GM12892 (cell line): ENCODE data around the gene USP47.

ENCODE experiments used
- DNase-seq: peaks from one replicate; pipeline ENCODE4 v3.0.0; 2011; ENCODE audit not compliant: insufficient read length
- FAIRE-seq: peaks from 2 replicates; lab custom pipeline; 2011; peaks lifted over from hg19 to GRCh38; lab: Jason Lieb, UNC
- POLR2A ChIP-seq: IDR thresholded peaks from 2 replicates; pipeline ENCODE4 v1.6.1; 2011; ENCODE audit warnings: low read depth, low read length, control low read depth
- POLR2AphosphoS5 ChIP-seq: IDR thresholded peaks from 2 replicates; pipeline ENCODE4 v1.6.1; 2011; ENCODE audit warnings: low read depth, low read length, control low read depth
- TAF1 ChIP-seq: IDR thresholded peaks from 2 replicates; pipeline ENCODE4 v1.6.1; 2011; ENCODE audit warnings: low read depth, mild to moderate bottlenecking, control low read depth, low read length, borderline replicate concordance

Gene USP47

DNA sequence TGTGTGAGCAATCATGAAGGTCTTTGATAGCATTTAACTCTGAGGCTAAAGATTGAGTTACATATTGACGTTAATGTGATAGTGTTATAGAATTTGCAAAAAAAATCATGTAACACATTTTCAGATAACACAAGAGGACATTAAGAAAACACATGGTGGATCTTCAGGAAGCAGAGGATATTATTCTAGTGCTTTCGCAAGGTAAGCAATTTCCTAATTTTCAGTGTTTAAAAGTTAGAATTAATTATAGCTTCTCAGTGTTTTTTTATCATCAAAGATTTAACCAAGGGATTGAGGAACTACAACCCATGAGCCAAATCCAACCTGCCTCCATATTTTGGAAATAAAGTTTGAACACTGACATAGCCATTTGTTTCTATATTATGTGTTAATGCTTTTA is 88.1 kb downstream of the USP47 start:
- no peak for TF ChIP-seq POLR2A
- no peak for TF ChIP-seq TAF1
- no peak for TF ChIP-seq POLR2AphosphoS5
- no peak for FAIRE-seq
- DNase-seq, result no peak

DNA sequence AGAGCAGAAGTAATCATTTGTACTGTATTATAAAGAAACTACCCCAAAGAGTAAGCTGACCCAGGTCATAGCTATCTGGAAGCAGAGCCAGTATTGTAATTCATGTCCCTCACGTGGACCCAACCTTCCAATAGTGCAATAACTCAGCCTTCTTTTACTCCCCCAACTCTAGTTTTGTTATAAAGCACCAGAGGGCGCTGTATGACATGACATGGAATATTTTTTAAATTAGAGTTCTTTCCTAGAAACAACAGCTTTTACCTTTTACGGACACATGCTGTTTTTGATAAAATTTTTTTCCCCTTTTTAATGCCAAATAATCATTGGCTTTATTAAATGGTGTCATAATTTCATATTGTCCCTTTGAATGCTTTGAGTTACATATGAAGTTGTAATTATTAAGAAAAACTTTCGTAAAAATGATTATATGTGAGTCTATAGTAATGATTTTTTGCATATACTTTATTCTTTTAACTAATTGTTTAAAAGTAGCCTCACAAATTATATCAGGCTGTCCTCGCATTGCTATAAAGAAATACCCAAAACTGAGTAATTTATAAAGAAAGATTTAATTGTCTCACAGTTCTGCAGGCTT is 89.8 kb downstream of the USP47 start:
- DNase-seq (no peak), FAIRE-seq (peak; percentile 65)
- no peak for TF ChIP-seq POLR2AphosphoS5
- TF ChIP-seq TAF1, result no peak
- TF ChIP-seq POLR2A, result no peak

DNA sequence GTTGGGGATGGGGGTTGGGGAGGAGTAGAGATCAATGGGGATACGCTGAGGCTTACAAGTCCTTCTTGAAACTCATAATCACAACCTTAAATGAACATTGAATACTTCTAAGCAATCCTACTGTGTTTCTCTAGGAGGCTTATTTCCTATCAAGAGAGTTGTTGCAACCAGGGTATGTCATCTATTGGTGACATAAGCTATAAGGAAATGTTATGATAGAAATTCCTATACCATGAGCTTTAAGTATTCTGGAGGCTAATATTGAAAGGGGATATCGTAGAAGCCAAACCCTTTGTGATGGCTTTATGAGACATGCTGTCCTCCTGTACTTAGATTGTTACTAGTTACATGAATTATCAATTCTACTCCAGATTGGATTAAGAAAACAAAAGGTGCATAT is 93.8 kb downstream of the USP47 start:
- no peak for DNase-seq
- TF ChIP-seq POLR2AphosphoS5, result no peak
- no peak for TF ChIP-seq POLR2A
- no peak for TF ChIP-seq TAF1
- peak; percentile 69 for FAIRE-seq

DNA sequence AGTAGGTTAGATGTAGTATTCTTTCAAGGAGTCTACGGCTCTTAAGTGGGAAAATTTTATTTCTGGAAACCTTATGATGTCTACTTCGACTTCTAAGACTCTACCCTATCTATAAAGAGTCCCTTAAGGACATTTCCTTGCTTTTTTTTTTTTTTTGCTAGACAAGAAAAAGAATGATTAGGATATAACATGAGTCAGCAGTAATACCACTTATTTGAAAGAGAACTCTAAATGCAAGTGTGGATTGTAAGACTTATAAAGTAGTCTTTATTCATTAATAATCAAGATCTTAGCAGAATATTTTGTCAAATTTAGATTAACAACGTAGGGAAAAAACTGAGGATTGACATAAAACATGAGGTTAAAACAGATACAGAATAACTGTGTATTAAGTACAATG is 95.7 kb downstream of the USP47 start:
- no peak for FAIRE-seq
- no peak for TF ChIP-seq POLR2A
- TF ChIP-seq TAF1, result no peak
- no peak for TF ChIP-seq POLR2AphosphoS5

DNA sequence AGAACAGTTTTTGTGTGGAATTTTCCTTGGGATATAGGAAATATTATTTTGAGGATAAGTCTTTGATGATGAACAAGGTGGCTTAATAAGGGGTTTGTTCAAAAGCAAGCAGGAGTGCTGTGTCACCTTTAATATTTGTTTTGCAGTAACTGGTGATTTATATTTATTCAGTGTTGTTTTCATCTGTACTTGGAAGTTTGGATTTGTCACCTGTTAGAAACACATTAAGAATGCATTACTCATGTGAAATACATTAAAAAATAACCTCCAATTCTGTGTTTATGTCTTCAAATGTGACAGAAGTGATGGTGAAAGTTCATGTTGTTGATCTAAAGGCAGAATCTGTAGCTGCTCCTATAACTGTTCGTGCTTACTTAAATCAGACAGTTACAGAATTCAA is 96.2 kb downstream of the USP47 start:
- FAIRE-seq (no peak), DNase-seq (no peak)
- TF ChIP-seq POLR2AphosphoS5 (no peak), TAF1 (no peak), POLR2A (no peak)

More for the DNA sequence above, 95.7 kb downstream of the USP47 start:
- no peak for DNase-seq

DNA sequence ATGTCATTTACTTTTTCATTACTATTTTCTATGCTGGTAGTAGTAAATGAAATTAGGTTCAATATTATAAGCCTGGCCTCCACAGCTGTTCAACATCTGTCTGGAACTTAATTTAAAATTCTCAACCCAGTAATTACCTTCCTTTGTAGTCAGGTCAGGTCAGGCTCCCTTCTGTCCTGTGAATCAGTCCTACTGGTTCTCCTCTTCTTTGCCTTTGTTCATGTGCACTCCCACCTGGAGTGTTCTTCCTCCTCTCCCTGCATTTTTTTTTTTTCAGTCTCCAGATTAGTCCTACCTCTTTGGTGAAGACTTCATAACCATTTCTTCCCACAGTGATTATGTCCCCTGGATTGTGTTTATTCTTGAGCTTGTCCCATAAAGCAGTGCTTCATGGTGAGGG is 98.8 kb downstream of the USP47 start:
- TF ChIP-seq TAF1 (no peak), POLR2A (no peak), POLR2AphosphoS5 (no peak)
- DNase-seq (no peak), FAIRE-seq (peak; percentile 68)

DNA sequence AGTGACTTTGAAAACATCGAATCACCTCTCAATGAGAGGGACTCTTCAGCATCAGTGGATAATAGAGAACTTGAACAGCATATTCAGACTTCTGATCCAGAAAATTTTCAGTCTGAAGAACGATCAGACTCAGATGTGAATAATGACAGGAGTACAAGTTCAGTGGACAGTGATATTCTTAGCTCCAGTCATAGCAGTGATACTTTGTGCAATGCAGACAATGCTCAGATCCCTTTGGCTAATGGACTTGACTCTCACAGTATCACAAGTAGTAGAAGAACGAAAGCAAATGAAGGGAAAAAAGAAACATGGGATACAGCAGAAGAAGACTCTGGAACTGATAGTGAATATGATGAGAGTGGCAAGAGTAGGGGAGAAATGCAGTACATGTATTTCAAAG is 100.9 kb downstream of the USP47 start:
- peak; percentile 42 for FAIRE-seq
- no peak for TF ChIP-seq POLR2A
- TF ChIP-seq TAF1, result no peak
- no peak for TF ChIP-seq POLR2AphosphoS5
- DNase-seq, result no peak

DNA sequence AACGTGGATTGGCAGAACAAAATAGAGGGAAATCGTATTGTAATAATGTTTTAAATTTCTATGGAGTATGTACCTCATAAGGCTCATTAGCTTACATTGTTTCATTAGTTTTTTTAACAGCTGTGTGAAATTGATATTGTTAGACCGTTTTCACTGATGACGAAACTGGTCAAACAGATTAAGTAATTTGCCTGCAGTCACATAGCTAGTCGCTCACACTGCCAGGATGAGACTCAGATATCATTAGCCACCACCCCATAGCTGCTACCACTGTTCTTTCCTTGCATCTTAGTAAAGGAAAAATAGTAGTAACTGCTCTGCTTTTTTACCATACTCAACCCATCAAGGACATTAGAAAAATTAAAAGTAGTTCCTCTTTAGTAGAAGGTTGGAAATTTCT is 102.7 kb downstream of the USP47 start:
- DNase-seq, result no peak
- TF ChIP-seq POLR2AphosphoS5 (no peak), TAF1 (no peak), POLR2A (no peak)
- FAIRE-seq, result peak; percentile 68

DNA sequence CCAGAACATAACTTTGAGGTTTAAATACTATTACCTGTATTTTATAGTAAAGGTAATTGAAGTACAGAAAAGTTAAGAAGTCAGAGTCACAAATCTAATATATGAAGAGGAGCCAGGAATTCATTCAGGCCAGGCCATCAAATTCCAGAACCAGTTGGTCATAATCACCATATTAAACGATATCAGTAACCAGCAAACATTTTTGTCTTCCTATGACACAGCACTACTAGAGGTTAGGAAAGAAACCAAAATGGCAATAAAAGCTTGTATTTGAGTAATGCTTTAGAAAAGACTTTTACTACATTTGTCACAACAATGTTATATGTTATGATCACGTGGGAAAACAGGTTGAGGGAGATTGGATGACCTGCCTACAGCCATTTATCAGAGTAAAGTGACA is 104.4 kb downstream of the USP47 start:
- no peak for DNase-seq
- no peak for FAIRE-seq
- TF ChIP-seq POLR2AphosphoS5 (no peak), TAF1 (no peak), POLR2A (no peak)

DNA sequence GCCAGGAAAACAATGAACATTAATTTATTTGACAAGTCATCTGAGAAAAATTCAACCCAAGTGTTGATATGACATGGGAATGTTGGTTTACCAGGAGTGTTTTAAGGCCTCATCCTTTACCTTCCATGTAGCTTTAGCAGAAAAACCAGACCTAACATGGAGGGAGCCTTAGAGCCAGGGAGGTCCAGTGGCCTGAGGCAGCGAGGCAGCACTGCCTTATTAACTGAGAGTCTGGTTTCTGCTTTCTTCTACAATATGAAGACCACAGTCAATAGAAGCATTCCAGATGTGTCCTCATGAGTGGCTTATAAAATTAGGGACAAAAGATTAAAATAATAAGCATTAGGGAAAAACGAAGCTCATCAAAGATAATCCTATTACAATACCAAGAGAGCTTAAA is 105.1 kb downstream of the USP47 start:
- peak; percentile 40 for FAIRE-seq
- no peak for DNase-seq
- TF ChIP-seq TAF1, result no peak
- no peak for TF ChIP-seq POLR2A
- TF ChIP-seq POLR2AphosphoS5, result no peak

DNA sequence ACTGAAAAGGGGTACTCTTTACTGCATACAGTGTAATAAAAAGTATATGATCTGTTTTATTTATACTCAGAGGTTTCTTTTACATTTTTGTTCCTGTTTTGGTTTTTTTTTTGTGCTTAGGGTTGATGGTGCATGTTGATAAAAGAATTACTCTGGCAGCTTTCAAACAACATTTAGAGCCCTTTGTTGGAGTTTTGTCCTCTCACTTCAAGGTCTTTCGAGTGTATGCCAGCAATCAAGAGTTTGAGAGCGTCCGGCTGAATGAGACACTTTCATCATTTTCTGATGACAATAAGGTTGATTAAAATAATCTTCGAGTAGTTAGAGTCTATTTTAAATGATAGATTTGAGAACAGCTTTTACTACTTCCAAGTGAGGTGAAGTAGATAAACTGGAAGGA is 106.1 kb downstream of the USP47 start:
- DNase-seq (no peak), FAIRE-seq (peak; percentile 38)
- no peak for TF ChIP-seq POLR2AphosphoS5
- TF ChIP-seq TAF1, result no peak
- TF ChIP-seq POLR2A, result no peak

DNA sequence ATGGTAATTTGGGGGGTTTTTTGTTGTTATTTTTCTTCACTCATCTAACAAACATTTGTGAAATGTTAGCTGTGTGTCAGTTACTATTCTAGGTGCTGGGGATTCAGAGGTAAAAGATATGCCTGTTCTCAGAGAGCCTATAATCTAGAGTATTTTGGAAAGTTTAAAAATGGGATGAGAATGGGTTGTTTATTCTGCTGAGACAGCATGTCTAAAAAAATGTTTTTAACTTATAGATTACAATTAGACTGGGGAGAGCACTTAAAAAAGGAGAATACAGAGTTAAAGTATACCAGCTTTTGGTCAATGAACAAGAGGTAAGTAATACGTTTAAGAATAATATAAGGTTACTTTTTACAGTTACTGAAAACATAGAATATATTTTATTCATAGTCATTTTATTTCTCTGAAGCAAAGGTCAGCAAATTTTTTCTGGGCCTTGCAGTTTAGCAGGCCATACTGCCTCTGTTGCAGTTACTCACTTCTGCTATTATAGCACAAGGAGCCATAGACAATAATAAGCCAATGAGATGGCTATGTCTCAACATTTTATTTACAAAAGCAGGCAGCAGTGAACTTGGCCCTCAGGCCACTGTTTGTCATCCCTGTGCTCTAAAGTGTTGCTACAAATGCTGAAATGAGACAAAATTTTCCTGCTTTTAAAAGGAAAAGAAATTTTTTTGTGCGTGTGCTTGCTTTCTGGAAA is 106.6 kb downstream of the USP47 start:
- DNase-seq (no peak), FAIRE-seq (peak; percentile 24)
- TF ChIP-seq POLR2A (no peak), TAF1 (no peak), POLR2AphosphoS5 (no peak)
